K562 (cell line): ENCODE measurements around the gene HCAR2. TPM values are rescaled to one million over a fixed set of nuclear protein-coding genes. Genes with fewer than 3 reads are reported as not detected.
A peak's percentile ranks its signal among the peaks of the same experiment; 100 is the strongest.

Experiments
- ATAC-seq: fragments of 200-7000 bp; cut with Tn5 transposase; 3 replicates; pipeline ENCODE4 v1.9.1; 2020; ENCODE audit warnings: moderate library complexity
- BruUV-seq: library from RNA; stranded (reverse); fragments of 400-500 nt; replicated peaks from 2 replicates; lab custom pipeline; 2021; lab: Mats Ljungman, UMichigan
- CTCF ChIA-PET: fragments of 300-600 bp; formaldehyde crosslinking; extraction: SDS; loops from one replicate; lab custom pipeline; 2021; ENCODE audit warnings: low intra/inter-chr PET ratio; lab: Yijun Ruan, JAX
- POLR2A ChIA-PET: fragments of 300-600, 350-650 bp; sonication (Branson Sonifier 250); formaldehyde crosslinking; extraction: SDS; loops from one replicate; lab custom pipeline; 2021; ENCODE audit warnings: antibody characterized with exemption, inconsistent platforms; lab: Yijun Ruan, JAX
- DNase-seq, 4 experiments: peaks; one replicate each; pipeline versions ENCODE4 v3.0.0 to v3.0.0-alpha.2; 2011 to 2018; ENCODE audit warnings: low spot score in 3 of 4, mixed read lengths in 3 of 4; ENCODE audit errors: extremely low read depth in 1 of 4
- FAIRE-seq: peaks from 2 replicates; lab custom pipeline; 2011; peaks lifted over from hg19 to GRCh38; lab: Jason Lieb, UNC
- H2AFZ ChIP-seq: 2 replicates; pipeline ENCODE4 v1.6.0; 2011; ENCODE audit warnings: low read depth, low read length, control low read depth, inconsistent platforms
- H3K27ac ChIP-seq: fragments of 200-600 bp; 3 replicates; pipeline ENCODE4 v1.8.0; 2011; ENCODE audit warnings: low read depth, mild to moderate bottlenecking, control low read depth, inconsistent platforms, low read length, moderate library complexity, mixed read lengths; ENCODE audit errors: extremely low read depth
- H3K27me3 ChIP-seq, 2 experiments: fragments of 300-600 bp in 1 of 2; 2 replicates in 1 of 2; 3 replicates in 1 of 2; pipeline versions ENCODE4 v1.6.0 to v1.8.0; 2011; ENCODE audit warnings: inconsistent platforms in 2 of 2, low read length in 2 of 2, mild to moderate bottlenecking in 1 of 2, mixed read lengths in 1 of 2, moderate library complexity in 1 of 2; ENCODE audit not compliant: control insufficient read depth in 2 of 2, insufficient read depth in 2 of 2
- H3K36me3 ChIP-seq: fragments of 300-600 bp; 3 replicates; pipeline ENCODE4 v1.8.0; 2011; ENCODE audit warnings: mild to moderate bottlenecking, low read length, inconsistent platforms; ENCODE audit not compliant: control insufficient read depth, insufficient read depth
- H3K4me1 ChIP-seq, 2 experiments: fragments of 200-600 bp in 1 of 2; replicated peaks in 1 of 2; 2 replicates in 1 of 2; 3 replicates in 1 of 2; pipeline versions ENCODE4 v1.5.1 to v1.8.0; 2011; ENCODE audit warnings: inconsistent platforms in 2 of 2, low read length in 2 of 2, mild to moderate bottlenecking in 1 of 2, mixed read lengths in 1 of 2, moderate library complexity in 1 of 2; ENCODE audit not compliant: control insufficient read depth in 2 of 2, insufficient read depth in 2 of 2
- H3K4me2 ChIP-seq: 2 replicates; pipeline ENCODE4 v1.6.1; 2011; ENCODE audit warnings: low read length, control low read depth, inconsistent platforms, mixed read lengths; ENCODE audit not compliant: insufficient read depth
- H3K4me3 ChIP-seq: fragments of 200-600 bp; sonication (generic), shearing (Covaris generic); 2 replicates; pipeline ENCODE4 v1.5.1; 2016; ENCODE audit warnings: control low read depth, inconsistent platforms
- H3K79me2 ChIP-seq: fragments of 200-600 bp; 3 replicates; pipeline ENCODE4 v1.8.0; 2011; ENCODE audit warnings: low read length, inconsistent platforms; ENCODE audit not compliant: control insufficient read depth, insufficient read depth
- H3K9ac ChIP-seq, 2 experiments: 2 replicates each; pipeline versions ENCODE4 v1.6.0 to v1.6.1; 2011; ENCODE audit warnings: low read depth in 2 of 2, low read length in 2 of 2, control low read depth in 1 of 2, inconsistent platforms in 1 of 2, mild to moderate bottlenecking in 1 of 2, mixed read lengths in 1 of 2; ENCODE audit not compliant: insufficient read depth in 1 of 2
- H3K9me1 ChIP-seq: one replicate; pipeline ENCODE4 v1.6.0; 2011; ENCODE audit warnings: inconsistent platforms, mild to moderate bottlenecking, low read length, moderate library complexity; ENCODE audit not compliant: control insufficient read depth, insufficient read depth
- H3K9me3 ChIP-seq: replicated peaks from 2 replicates; pipeline ENCODE4 v1.5.1; 2011; ENCODE audit warnings: low read depth, low read length, inconsistent platforms; ENCODE audit not compliant: control insufficient read depth, insufficient read depth
- H4K20me1 ChIP-seq: replicated peaks from 2 replicates; pipeline ENCODE4 v1.6.1; 2011; ENCODE audit warnings: low read length, inconsistent platforms, mixed read lengths; ENCODE audit not compliant: control insufficient read depth, insufficient read depth
- ARID1B ChIP-seq: fragments of 450-650 bp; IDR thresholded peaks from 2 replicates; pipeline ENCODE4 v1.6.1; 2016; ENCODE audit warnings: antibody characterized with exemption, mild to moderate bottlenecking, inconsistent platforms
- BDP1 ChIP-seq: IDR thresholded peaks from 3 replicates; pipeline ENCODE4 v1.6.1; 2011; ENCODE audit not compliant: insufficient read length, insufficient read depth
- CREB3 ChIP-seq: fragments of 450-650 bp; conservative IDR thresholded peaks from 2 replicates; pipeline ENCODE4 v1.6.1; 2016; ENCODE audit warnings: missing genetic modification characterization, low read depth, mild to moderate bottlenecking, missing compliant biosample characterization, moderate library complexity
- EP300 ChIP-seq: IDR thresholded peaks from 2 replicates; pipeline ENCODE4 v1.6.1; 2012; ENCODE audit warnings: low read length, improper control_type of control experiment
- HDAC8 ChIP-seq: fragments of 450-650 bp; IDR thresholded peaks from 2 replicates; pipeline ENCODE4 v1.6.1; 2016; ENCODE audit warnings: mild to moderate bottlenecking, missing genetic modification characterization, moderate library complexity, missing compliant biosample characterization
- MCM7 ChIP-seq, 2 experiments: fragments of 450-650 bp; IDR thresholded peaks; 2 replicates each; pipeline ENCODE4 v1.6.1; 2016 to 2018
- NBN ChIP-seq: fragments of 450-650 bp; IDR thresholded peaks from 2 replicates; pipeline ENCODE4 v1.6.1; 2016; ENCODE audit warnings: low read depth, mild to moderate bottlenecking
- NCOA1 ChIP-seq: fragments of 450-650 bp; IDR thresholded peaks from 2 replicates; pipeline ENCODE4 v1.6.1; 2016; ENCODE audit warnings: low read depth
- PHB ChIP-seq: fragments of 250-450 bp; sonication (Bioruptor Pico); IDR thresholded peaks from 2 replicates; pipeline ENCODE4 v1.5.0; 2021
- TBL1XR1 ChIP-seq, 2 experiments: IDR thresholded peaks; 2 replicates each; pipeline ENCODE4 v1.6.1; 2012; ENCODE audit warnings: improper control_type of control experiment in 2 of 2, low read length in 2 of 2, mild to moderate bottlenecking in 1 of 2
- ZNF143 ChIP-seq: sonication (generic); formaldehyde crosslinking; IDR thresholded peaks from 2 replicates; pipeline ENCODE4 v1.9.0; 2022; ENCODE audit warnings: mild to moderate bottlenecking, missing genetic modification reagents
- ZNF57 ChIP-seq: fragments of 450-650 bp; formaldehyde crosslinking; IDR thresholded peaks from 2 replicates; pipeline ENCODE4 v1.4.0; 2020; ENCODE audit warnings: mild to moderate bottlenecking, moderate library complexity
- ZNF584 ChIP-seq: fragments of 200-800 bp; sonication (Bioruptor generic); IDR thresholded peaks from 2 replicates; pipeline ENCODE4 v1.6.1; 2016; ENCODE audit warnings: low read depth, mild to moderate bottlenecking, missing genetic modification characterization, missing compliant biosample characterization
- WGBS: fragments of 100-300 bp; shearing (Covaris generic); methylation state at CpG from one replicate; pipeline ENCODE4 v1.1.6; 2016; ENCODE audit warnings: low coverage, mixed read lengths; ENCODE audit not compliant: insufficient coverage; ENCODE audit errors: missing lambda C conversion rate; 5-methylcytosine and 5-hydroxymethylcytosine counted together
- in situ Hi-C: fragments of 300-500 bp; cut with MboI; formaldehyde crosslinking; loops from 4 replicates; pipeline ENCODE4 v1.15.0; 2018; ENCODE audit warnings: inconsistent platforms, mixed read lengths
- intact Hi-C: fragments of 100-400 bp; cut with micrococcal nuclease; formaldehyde crosslinking; loops from 2 replicates; pipeline ENCODE4 v1.14.2; 2022
- polyA plus RNA-seq, 8 experiments: library from polyadenylated mRNA; depleted of rRNA in 4 of 8; stranded (reverse) in 5 of 8; unstranded in 3 of 8; fragments of >200 nt; fragmentation: Nextera tagmentation in 2 of 8; fragmentation: Illumina TruSeq in 1 of 8; extraction: Ambion mirVana in 2 of 8; extraction: Trizol in 1 of 8; gene quantifications; 2 replicates each; pipeline versions ENCODE4 v1.2.1 to v1.2.3, GENCODE V29; 2011 to 2014; ENCODE audit warnings: inconsistent platforms in 1 of 8, missing spikeins in 1 of 8
- total RNA-seq, 7 experiments: library from RNA; depleted of rRNA in 6 of 7; stranded (reverse); fragments of >200 nt in 6 of 7; fragmentation: Illumina TruSeq in 2 of 7; extraction: Trizol in 2 of 7; gene quantifications; 2 replicates each; pipeline versions ENCODE4 v1.2.1 to v1.2.3, GENCODE V29; 2011 to 2021; ENCODE audit warnings: low replicate concordance in 1 of 7
- TF ChIP-seq, protein P1 (sequence below): fragments of 250-450 bp; sonication (Bioruptor Pico); IDR thresholded peaks from 2 replicates; pipeline ENCODE4 v1.5.0; 2021; ENCODE audit warnings: mild to moderate bottlenecking, borderline replicate concordance
- TF ChIP-seq, protein P2 (sequence below): conservative IDR thresholded peaks from 2 replicates; pipeline ENCODE4 v1.6.1; 2011; ENCODE audit warnings: low read depth, mild to moderate bottlenecking, low read length; ENCODE audit not compliant: control insufficient read depth
- TF ChIP-seq, protein P3 (sequence below): fragments of 200-800 bp; sonication (Bioruptor generic); IDR thresholded peaks from 2 replicates; pipeline ENCODE4 v1.6.1; 2017; ENCODE audit warnings: missing genetic modification characterization, missing compliant biosample characterization

Gene HCAR2
- total and polyA plus RNA-seq, 9 of the 15 experiments (the other 6 are each of a cell fraction or from before 2014, with no cell fraction given) = not detected

- TF ChIP-seq, protein P1, sequence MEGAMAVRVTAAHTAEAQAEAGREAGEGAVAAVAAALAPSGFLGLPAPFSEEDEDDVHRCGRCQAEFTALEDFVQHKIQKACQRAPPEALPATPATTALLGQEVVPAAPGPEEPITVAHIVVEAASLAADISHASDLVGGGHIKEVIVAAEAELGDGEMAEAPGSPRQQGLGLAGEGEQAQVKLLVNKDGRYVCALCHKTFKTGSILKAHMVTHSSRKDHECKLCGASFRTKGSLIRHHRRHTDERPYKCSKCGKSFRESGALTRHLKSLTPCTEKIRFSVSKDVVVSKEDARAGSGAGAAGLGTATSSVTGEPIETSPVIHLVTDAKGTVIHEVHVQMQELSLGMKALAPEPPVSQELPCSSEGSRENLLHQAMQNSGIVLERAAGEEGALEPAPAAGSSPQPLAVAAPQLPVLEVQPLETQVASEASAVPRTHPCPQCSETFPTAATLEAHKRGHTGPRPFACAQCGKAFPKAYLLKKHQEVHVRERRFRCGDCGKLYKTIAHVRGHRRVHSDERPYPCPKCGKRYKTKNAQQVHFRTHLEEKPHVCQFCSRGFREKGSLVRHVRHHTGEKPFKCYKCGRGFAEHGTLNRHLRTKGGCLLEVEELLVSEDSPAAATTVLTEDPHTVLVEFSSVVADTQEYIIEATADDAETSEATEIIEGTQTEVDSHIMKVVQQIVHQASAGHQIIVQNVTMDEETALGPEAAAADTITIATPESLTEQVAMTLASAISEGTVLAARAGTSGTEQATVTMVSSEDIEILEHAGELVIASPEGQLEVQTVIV (CRISPR knock-in tag) = no peak
- TF ChIP-seq BDP1 = no peak
- TF ChIP-seq CREB3 = no peak
- no peak for TF ChIP-seq ZNF143 (CRISPR knock-in tag)
- no peak for TF ChIP-seq ARID1B
- TF ChIP-seq, all 486 proteins: peak for 0
These were observed 30.6 kb downstream of the HCAR2 start (continued) for GRCh38 chr12:122672515-122672914.

GRCh38 chr12:122669397-122670070, 33.6 kb downstream of the HCAR2 start:
- ATAC-seq = no peak
- POLR2A ChIA-PET = no interaction called here
- no peaks in the 10 kb centered on the region for H3K9me3 ChIP-seq
- peak; percentile 40 for FAIRE-seq
- peaks cover 0 to 19% of the 10 kb centered on the region in 2 experiments; a peak in 2 of 5 replicates for H3K27me3 ChIP-seq
- no peaks in the 10 kb centered on the region for H3K9me1 ChIP-seq
- intact Hi-C loops = no loop called here
- WGBS = 15% methylated on average over 5 of the region's 5 CpGs
- DNase-seq = no peak
- H3K4me3 ChIP-seq = no peak overlapping the region
- H3K4me1 ChIP-seq = no peaks in the 10 kb centered on the region; a peak in 1 of 5 replicates
- H3K9ac ChIP-seq = no peak overlapping the region
- H3K36me3 ChIP-seq = no peaks in the 10 kb centered on the region
- H3K4me2 ChIP-seq = no peak overlapping the region
- CTCF ChIA-PET = interaction anchor here (0.5 to 0.6 kb wide), 2 partner anchors 380 to 939 kb away, joined by 3 to 5 read pairs; no protein-coding TSS in a partner anchor
- no TSS peak for BruUV-seq
- no peak overlapping the region for H3K27ac ChIP-seq
- in situ Hi-C loops = no loop called here
- H4K20me1 ChIP-seq = no peaks in the 10 kb centered on the region
- H2AFZ ChIP-seq = no peak overlapping the region
- no peaks in the 10 kb centered on the region for H3K79me2 ChIP-seq
- TF ChIP-seq, protein P2, sequence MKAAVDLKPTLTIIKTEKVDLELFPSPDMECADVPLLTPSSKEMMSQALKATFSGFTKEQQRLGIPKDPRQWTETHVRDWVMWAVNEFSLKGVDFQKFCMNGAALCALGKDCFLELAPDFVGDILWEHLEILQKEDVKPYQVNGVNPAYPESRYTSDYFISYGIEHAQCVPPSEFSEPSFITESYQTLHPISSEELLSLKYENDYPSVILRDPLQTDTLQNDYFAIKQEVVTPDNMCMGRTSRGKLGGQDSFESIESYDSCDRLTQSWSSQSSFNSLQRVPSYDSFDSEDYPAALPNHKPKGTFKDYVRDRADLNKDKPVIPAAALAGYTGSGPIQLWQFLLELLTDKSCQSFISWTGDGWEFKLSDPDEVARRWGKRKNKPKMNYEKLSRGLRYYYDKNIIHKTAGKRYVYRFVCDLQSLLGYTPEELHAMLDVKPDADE = no peak
- TF ChIP-seq PHB (CRISPR knock-in tag) (no peak), MCM7 (IDR thresholded peaks at IDR 0.05) (no peak), TBL1XR1 (IDR thresholded peaks at IDR 0.05; ENCODE audit: low read length in 2 of 2) (no peak), NBN (no peak), HDAC8 (no peak), ZNF57 (CRISPR knock-in tag) (no peak), ZNF584 (CRISPR knock-in tag) (no peak), EP300 (no peak), NCOA1 (no peak)
- TF ChIP-seq, protein P3, sequence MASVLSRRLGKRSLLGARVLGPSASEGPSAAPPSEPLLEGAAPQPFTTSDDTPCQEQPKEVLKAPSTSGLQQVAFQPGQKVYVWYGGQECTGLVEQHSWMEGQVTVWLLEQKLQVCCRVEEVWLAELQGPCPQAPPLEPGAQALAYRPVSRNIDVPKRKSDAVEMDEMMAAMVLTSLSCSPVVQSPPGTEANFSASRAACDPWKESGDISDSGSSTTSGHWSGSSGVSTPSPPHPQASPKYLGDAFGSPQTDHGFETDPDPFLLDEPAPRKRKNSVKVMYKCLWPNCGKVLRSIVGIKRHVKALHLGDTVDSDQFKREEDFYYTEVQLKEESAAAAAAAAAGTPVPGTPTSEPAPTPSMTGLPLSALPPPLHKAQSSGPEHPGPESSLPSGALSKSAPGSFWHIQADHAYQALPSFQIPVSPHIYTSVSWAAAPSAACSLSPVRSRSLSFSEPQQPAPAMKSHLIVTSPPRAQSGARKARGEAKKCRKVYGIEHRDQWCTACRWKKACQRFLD (CRISPR knock-in tag) = no peak
